ENCODE results near the gene KIF26B. TPM values are rescaled to one million over a fixed set of nuclear protein-coding genes. Genes with fewer than 3 reads are reported as not detected.

The KIF26B gene
- polyA plus RNA-seq, 4 donors: 31.8 to 38.0 (median 33.9) TPM

DNA sequence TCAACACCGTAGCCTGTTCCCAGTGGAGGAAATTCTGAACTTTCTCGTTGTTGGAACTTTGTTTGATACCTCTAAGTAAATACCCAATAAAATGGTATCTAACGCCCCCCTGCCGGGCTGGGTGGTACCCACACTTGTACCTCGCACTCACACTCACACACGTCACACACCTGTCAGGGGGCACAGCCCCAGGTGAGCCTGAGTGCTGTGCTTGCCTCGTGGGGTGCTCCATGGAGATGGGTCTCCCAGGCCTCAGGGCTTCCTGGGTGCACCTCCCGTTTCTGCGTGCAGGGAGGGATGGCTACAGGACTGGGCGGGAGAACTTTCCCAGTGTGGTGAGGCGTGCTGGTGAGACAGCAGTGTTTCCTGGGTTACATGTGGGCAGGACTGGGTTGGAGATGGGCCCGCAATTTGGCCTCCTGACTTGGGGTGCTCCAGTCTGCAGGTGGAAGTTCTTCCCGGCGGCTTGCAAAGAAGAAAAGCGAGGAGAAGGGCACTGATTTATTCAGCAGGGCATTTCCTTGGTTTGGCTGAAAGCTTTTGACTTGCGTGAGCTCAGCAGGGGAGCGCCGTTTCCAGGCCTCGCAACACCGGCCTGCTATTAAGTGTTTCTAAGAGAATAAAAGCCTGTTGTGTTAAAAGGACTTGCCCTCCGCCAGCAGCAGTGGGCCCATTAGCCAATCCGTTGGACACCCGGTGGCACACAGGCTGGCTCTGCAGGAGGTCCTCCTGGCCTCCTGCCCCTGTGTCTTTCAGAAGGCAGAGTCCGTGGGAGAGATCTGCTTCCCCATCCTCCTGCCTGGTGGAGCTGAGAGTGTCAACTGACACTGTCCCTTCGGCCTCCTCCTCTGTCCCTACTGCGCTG is 79.7 kb downstream of the KIF26B start:
- peak in 1 of 4 donors; percentile 15 for DNase-seq (ENCODE audit: low read depth in 4 of 4, low spot score in 3 of 4)

DNA sequence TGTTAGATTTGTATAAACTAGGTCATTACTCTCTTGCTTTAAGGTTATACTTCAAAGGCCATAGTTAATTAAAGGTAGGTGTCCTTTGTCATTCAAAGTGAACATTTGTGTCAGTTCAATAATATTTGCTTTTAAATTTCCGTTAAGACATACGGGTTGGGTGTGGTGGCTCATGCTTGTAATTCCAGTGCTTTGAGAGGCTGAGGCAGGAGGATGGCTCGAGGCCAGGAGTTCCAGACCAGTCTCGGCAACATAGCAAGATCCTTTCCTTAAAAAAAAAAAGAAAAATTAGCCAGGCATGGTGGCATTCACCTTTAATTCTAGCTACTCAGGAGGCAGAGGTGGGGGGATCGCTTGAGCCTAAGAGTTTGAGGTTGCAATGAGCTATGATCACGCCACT is 80.4 kb downstream of the KIF26B start:
- DNase-seq (ENCODE audit: low read depth in 4 of 4, low spot score in 3 of 4): no peak

DNA sequence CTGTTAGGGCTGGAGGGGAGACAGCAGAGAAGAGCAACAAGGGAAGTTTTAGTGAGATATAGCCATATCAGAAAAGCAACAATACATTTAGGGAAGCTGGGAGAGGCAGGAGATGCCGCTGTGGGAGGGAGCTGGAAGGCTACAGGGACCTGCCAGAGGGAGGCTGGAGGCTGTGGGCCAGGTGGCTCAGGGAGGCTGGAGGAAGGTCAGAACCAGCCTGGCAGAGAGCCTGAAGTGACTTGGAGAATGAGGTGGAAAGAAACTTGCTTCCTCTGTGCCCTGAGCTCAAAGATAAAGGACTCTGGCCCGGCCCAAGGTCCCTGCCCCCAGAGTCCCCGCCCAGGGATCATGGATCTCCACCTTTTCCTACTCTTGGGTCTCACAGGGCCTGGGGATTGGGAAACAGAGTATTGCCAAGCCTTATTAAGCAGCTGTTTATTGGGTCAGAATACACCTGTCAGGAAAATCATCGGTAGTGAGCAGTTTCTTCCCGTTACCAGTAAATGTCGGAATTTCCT is 85.9 kb downstream of the KIF26B start:
- DNase-seq (ENCODE audit: low read depth in 4 of 4, low spot score in 3 of 4): no peak

DNA sequence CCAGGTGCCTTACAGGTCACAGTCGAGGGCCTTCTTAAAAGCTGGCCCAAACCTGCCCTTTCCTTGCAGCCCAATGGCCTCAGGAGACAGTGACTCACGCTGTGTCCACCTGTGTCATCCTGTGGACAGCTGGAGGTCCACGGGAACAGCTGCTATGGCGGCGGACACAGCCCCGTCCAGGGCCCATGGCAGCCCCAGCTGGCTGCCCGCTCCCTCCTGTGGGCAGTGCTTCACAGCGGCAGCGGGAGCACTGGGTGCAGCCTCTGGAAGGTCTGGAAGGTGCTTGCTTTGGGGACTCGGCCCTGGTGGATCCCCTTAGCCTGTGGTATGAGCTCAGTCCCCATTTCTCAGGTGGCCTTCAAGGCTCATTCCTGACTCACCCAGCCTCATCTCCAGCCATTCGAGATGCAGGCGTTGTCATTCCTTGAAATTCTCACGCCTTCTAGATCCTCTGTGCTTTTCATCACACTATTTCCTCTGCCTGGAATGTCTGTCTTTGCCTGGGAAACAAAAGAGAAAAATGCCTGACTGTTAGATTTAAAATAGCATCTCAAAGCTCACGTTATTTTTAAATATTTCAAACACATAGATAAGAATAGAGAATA is 86.8 kb downstream of the KIF26B start:
- no peak for DNase-seq (ENCODE audit: low read depth in 4 of 4, low spot score in 3 of 4)

DNA sequence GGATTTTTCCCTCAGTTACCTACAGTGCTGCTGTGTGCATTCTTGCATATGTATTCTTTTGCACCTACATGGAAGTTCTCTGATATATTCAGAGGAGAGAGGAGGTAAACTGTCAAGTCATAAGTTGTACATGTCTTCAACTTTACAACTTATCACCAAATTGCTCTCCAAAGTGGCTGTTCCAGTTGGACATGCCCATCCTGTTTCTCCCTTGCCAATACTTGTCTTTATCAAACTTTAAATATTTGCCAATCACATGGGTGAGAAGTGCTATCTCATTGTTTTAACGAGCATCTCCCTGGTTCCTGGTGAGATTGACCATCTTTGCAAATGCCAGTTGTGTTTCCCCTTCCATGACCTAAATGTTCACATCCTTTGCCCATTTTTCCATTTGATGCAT is 88.2 kb downstream of the KIF26B start:
- DNase-seq (ENCODE audit: low read depth in 4 of 4, low spot score in 3 of 4): no peak

DNA sequence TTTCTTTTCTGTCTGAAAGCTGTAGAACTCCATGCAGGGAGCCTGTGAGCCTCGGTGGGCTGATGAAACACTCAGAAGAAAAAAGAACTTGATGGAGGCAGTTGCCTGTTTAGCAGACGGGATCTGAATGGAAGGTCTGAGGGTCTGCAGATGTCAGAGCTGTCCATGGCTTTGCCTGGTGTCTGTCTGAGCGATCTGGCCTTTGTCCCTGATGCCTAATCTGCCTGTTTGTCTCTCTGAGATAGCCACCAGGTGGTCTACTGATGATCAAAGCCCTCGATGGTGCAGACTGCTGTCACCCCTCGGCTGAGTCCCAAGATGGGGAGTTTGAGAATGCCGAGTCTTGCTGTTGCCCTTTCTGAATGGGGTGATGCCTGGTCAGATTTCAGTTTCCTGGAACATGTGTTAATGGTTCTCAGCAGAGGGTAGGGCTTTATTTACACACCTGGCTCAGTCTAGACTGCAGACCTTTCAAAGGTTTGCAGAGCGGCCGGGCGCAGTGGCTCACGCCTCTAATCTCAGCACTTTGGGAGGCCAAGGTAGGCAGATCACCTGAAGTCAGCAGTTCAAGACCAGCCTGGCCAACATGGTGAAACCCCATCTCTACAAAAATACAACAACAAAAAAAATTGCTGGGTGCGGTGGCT is 90.4 kb downstream of the KIF26B start:
- no peak for DNase-seq (ENCODE audit: low read depth in 4 of 4, low spot score in 3 of 4)

DNA sequence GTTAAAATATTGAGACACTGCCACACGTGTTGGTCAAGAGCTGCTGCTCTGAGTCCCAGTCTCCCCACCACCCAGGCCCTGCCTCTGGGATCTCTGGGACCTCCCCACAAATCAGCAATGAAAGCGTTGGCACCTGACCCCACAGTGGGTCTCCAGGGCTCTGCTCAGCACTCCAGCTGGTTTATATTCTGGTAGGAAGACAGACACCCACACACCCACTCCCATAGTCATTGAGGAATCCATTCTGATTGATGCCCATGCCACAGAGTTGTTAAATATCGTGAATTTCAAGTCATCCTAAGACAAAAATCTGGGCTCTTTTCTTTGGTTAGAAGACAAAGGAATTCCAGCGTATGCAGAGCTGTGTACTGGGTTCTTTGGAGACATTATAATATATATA is 91.6 kb downstream of the KIF26B start:
- no peak for DNase-seq (ENCODE audit: low read depth in 4 of 4, low spot score in 3 of 4)

DNA sequence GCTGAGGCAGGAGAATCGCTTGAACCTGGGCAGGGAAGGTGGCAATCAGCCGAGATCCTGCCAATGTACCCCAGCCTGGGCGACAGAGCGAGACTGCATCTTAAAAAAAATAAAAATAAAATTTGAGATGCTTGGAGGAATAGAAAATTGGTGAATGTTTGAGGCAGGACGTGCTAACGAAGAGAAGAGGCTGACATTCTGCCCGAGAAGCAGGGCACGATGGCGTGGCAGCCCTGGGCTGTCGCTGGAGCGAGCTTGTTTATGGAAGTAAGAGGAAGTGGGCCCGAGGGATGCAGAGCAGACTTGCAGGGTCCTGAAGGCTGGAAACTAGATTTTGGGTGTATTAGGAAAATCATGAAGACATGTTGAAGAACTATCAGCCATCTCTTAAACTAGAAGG is 92.6 kb downstream of the KIF26B start:
- no peak for DNase-seq (ENCODE audit: low read depth in 4 of 4, low spot score in 3 of 4)

DNA sequence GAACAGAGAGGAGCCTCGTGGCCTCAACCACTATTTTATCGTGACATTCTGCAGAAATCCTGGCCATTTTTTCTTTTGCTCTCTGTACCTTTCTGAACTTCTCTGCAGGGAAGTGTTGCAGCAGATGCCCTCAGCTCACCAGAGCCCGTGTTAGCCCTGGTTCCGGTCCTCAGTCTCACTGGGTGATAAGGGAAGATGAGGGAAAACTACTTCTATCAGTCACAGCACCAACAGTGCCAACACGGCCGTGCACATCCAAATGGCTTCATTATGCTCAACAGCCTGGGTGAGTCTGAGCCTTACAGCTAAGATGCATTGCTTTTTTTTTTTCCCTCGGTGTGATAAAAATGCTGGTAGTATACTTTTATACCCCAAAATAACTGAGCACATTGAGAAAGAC is 93.0 kb downstream of the KIF26B start:
- DNase-seq (ENCODE audit: low read depth in 4 of 4, low spot score in 3 of 4): no peak

DNA sequence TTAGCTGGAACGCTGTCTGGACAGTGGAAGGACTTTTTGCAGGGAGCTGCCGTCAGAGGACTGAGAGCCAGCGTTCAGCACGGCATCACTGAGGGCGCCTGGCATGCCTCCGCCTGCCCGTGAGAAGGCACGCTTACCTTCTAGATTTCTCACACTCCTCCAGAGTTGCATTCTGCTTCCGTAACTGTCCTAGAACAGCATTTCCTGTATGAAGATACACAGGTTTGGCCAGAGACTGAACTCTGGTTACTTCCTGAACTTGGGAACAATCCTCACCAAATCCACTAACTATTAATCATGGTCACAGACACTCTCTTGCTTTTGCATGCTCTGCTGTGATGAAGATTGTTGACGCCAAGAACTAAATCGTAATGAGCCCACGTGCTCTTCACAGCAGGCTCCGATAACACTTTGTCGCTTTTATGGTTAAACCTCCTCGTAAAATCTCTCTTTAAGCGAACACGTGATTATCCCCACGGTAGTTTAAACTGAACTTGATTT is 93.5 kb downstream of the KIF26B start:
- no peak for DNase-seq (ENCODE audit: low read depth in 4 of 4, low spot score in 3 of 4)

DNA sequence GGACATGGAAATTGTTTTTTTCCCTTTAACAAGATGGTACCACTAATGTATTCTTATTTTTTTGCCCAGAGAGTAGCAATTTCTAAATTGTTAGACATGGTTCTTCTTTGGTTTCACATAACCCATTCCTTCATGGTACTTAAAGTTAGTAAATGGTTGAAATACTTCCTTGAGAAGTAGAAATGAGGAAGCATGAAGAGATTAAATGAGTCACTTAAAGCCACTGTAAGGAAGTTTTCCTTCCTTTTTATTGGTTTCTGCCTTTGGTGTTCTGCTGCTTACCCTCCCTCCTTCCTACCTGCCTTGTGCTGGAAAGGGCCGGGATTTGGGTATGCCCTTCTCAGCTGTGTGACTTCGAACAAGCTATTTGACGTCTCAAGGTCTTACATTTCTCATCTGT is 101.0 kb downstream of the KIF26B start:
- DNase-seq (ENCODE audit: low read depth in 4 of 4, low spot score in 3 of 4): no peak

DNA sequence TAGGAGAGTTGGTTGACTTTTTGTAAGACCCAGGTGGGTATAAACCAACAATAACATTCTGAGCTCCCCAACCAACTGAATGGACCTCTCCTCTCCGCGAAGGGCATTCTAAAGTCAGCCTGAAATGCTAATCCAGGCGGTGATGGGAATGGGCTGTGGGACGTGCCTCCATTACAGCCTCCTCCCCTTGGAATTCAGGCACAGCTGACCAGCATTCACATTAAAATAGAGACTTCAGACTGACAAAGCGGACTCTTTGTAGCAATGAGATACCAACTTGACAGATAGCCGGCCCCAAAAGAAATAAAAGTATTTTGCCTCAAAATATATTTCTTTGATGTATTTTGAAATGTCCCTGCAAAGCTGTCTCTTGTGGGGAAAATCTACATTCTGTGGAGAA is 101.7 kb downstream of the KIF26B start:
- DNase-seq (ENCODE audit: low read depth in 4 of 4, low spot score in 3 of 4): no peak

DNA sequence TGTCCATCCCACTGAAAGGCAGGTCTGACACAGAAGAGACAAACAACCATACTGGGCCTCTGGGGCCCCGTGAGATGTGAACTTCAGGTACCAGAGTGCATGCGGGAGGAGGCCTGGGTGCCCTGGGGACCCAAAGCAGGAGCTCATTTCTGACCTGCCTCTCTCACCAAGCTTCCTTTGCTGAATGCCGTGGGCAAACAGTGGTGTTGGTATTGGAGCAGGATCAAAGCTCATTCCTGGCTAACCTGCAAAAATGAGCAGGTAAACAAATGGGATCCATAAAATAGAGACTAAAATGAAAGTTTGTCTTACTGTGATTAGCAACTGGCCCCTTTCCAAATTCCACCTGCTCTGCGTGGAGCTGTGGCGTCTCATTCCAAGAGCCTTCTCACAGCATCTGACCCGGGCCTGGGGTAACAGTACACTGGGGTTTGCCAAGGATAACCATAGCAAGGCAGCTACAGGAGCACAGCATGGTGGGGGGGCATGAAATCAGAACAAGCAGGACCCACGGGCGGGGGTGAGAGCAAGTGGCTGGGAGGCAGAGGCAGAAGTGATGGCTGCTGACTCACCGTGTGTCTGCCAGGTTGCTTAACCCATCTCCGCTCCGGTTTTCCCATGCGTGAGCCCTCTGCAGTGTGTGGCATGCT is 103.6 kb downstream of the KIF26B start:
- no peak for DNase-seq (ENCODE audit: low read depth in 4 of 4, low spot score in 3 of 4)

DNA sequence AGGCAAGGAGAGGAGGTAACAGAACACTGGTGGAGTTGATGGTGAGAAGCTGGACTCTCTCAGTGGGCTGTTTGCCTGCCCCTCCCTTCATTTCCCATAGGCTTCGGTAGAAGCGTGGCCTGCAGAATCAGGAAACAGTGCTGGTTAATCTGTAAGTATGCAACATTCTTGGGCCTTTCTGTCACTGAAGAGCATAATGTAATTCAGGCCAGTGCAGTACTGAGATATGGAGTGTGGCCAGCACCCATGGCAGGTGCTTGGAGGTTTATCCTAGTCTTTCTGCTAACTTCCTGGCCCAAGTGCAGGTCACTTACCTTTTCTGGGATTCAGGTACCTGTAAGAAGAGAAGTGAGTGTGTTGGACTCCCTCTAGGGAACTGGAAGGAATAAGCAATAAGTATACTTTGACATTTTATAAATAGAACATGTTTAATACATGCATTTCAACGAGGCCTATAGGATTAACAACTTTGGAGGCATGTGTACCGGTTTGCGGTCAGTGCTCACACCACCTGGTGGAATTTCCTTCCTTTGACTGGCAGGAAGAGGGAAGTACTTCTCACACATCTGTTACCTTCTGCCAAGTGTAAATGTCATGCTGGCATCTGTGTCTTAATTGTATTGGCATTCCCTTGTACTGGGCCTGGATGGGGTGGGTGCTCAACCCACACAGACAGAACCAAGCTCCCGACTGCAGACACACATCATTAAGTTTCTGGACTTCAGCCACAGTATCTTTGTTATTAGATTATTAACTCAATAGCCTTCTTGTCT is 105.5 kb downstream of the KIF26B start:
- DNase-seq (ENCODE audit: low read depth in 4 of 4, low spot score in 3 of 4): peak in 1 of 4 donors; percentile 42

DNA sequence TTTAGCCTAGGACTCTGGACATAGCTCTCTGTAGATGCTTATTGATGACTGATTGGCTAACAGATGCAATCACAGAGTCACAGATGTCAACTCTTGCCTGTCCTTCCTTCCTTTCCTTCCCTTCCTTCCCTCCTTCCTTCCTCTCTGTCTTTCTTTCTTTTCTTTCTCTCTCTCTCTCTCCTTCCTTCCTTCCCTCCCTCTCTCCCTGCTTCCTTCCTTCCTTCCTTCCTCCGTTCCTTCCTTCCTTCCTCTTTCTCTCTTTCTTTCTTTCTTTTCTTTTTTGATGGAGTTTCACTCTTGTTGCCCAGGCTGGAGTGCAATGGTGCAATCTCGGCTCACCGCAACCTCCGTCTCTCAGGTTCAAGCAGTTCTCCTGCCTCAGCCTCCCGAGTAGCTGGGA is 106.1 kb downstream of the KIF26B start:
- no peak for DNase-seq (ENCODE audit: low read depth in 4 of 4, low spot score in 3 of 4)

DNA sequence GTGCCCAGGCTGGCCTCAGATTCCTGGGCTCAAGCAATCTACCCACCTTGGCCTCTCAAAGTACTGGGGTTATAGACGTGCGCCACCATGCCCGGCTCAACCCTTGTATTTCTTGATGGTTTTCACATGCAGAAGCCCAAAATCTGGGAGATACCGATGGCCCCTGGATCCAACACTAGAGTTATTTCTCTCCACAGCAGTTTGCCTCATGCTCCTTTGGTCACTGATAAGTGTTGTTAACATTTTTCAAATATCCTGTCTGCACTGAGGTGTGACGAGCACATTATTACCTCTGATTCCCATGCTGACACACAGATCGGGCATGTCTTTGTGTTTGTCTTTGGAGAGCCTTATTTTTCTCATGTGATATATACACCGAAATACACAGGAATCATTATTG is 107.0 kb downstream of the KIF26B start:
- DNase-seq (ENCODE audit: low read depth in 4 of 4, low spot score in 3 of 4): peak in 1 of 4 donors; percentile 51

DNA sequence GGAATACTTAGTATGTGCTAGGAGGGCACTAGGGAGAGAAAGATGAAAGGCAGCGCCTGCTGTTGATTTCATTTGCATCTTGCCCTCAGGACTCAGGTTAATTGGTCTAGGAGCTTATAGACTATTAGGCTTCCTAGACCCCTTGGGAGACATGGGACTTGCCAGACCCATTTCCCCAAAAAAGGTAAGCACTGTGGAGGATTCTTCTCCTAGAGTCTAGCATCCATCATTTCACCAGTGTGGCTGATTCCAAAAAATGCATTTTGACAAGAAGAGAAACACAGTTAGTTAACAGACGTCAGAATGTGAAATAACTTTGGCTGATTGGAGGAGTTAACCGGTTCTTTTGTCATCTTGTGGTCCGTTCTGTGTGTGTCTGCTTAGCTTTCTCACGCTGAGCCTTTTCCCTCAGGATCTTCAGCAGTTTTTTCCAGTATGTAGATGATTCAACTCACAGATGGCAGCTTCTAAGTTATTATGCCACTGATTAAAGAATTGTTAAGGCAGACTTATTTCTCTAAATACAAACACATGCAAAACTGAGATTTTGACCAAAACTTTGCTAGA is 108.8 kb downstream of the KIF26B start:
- no peak for DNase-seq (ENCODE audit: low read depth in 4 of 4, low spot score in 3 of 4)

DNA sequence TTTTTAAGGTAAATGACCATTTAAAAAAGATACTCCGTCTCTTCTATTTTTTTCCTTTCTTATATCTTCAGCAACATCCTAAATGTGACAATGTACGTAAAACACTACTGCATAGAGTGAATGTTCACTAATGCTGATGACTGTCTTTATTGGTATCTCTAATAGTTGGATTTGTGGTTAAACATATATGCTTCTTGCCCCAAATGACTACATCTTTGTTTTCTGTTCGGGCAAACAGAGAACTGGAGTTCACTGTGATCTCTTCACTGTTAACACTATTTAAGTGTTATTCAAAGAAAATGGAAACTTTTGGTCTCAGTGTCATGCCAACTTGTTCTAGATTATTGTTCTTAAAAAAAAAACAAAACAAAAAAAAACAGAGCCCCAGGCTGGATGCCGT is 109.4 kb downstream of the KIF26B start:
- DNase-seq (ENCODE audit: low read depth in 4 of 4, low spot score in 3 of 4): no peak

DNA sequence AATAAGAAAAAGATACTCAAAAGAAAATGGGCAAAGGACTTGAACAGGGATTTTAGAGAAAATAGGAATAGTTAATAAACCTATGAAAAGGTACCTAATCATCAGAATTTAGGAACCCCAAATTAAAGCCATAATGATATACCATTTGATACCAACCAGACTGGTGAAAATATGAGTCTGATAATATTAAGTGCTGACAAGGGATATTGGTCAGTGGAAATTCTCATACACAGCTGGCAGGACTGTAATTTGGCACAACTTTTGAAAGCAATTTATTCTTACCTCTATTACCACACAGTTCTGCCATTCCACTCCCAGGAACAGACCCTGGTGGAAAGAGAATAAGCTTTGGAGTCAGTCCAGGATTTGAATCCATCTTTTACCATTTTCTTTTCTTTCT is 111.3 kb downstream of the KIF26B start:
- no peak for DNase-seq (ENCODE audit: low read depth in 4 of 4, low spot score in 3 of 4)

DNA sequence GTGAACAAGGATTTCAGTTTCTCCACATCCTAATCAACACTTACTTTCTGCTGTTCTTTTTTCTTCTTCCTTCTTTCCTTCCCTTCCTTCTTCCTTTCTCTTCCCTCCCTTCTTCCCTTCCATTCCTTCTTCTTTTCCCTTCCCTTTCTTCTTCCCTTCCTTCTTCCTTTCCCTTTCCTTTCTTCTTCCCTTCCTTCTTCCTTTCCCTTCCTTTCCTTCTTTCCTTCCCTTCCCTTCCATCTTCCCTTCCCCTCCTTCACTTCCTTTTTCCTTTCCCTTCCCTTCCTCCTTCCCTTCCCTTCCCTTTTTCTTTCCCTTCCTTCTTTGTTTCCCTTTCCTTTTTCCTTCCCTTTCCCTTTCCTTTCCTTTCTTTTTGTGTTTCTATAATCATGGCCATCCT is 115.3 kb downstream of the KIF26B start:
- DNase-seq (ENCODE audit: low read depth in 4 of 4, low spot score in 3 of 4): no peak
